HS-27A (cell line): ENCODE results near the gene NCR2.
"Not testable (repeated sequence)": the region's sequence is repeated elsewhere in the genome, so short reads cannot be mapped to it uniquely, and the experiment has no call there.

Source experiments
- DNase-seq: peaks from one replicate; pipeline ENCODE4 v3.0.0-alpha.2; 2012; ENCODE audit warnings: low read depth, missing footprints

Gene NCR2, protein sequence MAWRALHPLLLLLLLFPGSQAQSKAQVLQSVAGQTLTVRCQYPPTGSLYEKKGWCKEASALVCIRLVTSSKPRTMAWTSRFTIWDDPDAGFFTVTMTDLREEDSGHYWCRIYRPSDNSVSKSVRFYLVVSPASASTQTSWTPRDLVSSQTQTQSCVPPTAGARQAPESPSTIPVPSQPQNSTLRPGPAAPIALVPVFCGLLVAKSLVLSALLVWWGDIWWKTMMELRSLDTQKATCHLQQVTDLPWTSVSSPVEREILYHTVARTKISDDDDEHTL

DNA sequence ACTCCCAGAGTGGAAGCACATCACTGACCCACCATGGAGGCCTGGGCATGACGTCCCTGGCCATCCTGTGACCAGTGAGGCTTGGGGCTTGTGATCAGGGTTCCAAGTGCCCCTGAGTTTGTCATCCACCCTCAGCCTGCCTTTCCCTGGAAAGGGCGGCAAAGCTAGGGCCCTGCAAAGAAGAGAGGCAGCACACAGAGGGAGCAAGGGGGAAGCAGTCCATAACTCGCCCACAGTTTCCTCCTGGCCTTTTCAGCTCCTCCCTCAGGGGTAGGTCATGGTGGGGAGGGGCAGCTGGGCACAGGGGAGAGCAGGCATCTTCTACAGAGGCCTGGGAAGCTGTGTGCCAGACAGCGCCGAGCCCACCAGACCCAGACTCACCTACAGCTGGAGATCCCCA lies at the start of gene NCR2:
NCR2 (plus strand) TSS at position 313 of the 400 bp plus-strand sequence. CDS start 269 bp downstream, outside the sequence.
- DNase-seq, result no peak

DNA sequence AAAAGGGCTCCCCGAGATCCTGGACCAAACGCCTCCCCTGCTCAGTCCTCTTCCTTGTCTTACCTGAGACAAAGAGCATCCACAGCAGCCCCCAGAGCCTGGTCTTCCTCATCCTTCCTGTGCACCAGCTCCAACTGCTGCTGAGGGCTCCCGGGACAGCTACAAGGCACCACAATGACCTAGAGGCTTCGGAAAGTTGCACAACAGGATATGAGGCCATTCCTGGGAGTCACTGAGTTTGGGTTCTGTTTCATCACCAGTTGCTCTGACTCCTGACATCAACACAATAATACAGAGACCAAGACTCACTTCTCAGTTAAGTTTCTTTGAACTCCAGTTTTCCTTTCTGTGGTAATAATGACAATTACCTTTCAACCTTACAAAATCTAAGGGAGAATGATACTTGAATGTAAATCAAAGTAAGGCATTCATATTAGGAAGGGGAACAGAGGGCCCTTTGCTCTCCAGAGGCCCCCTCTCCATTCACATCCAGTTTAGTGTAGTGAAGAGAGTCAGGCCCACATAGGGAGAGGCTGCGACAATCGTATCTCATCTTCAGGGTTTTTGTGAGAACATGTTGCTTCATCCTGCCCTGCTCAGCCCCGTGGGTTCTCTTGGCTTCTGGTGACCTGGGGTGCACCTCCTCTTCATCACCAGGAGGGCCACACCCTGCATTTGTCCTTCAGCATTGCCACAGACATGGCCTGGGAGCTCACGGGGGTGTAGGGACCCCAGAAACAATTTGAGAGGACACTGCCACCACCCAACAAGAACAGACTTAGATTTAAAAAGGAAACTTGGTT lies 48.7 kb upstream of the NCR2 start, which contains the start of gene TREM1:
TREM1 (minus strand) TSS at position 139 of the 803 bp plus-strand sequence; CDS start at position 112, 27 bp downstream.
- no peak for DNase-seq

DNA sequence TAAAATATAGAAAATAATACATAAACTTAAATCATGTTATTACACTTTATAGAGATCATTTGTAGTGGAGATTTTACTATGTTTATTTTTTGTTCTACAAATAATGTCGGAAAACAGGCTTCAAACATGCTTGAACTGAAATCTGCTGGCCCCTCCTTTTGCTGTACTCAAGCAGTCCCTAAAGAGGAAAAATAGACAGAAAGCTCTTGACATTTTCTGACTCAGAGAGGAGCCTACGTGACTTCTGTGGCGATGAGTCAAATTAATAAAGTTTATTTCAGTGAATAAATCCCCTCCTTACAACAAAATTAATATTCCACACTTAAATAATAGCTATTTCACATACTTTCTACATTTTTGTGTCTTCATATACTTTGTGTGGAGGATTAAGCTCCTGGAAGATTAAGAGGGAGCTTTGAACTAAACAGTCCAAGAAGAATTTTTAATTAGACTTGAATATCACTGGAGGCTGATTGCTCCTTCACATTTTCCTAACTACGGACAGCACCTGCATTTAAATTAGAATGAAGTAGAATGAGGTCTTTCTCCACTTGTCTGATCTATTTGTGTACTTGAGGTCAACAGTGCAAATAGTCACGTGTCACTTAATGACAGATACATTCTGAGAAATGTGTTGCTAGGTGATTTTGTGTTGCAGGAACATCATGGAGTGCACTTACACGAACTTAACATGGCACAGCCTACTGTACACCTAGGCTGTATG lies 47.2 kb upstream of the NCR2 start:
- DNase-seq, result no peak

DNA sequence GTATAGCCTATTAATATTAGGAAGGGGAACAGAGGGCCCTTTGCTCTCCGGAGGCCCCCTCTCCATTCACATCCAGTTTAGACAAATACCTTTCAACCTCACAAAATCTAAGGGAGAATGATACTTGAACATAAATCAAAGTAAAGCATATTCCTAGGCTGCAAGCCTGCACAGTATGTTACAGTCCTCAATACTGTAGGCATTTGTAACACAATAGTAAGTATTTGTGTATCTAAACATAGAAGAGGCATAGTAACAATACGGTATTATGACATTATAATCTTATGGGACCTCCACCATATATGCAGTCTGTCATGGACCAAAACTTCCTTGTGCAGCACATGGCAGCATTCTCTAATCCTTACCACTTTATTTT lies 46.7 kb upstream of the NCR2 start:
- no peak for DNase-seq

DNA sequence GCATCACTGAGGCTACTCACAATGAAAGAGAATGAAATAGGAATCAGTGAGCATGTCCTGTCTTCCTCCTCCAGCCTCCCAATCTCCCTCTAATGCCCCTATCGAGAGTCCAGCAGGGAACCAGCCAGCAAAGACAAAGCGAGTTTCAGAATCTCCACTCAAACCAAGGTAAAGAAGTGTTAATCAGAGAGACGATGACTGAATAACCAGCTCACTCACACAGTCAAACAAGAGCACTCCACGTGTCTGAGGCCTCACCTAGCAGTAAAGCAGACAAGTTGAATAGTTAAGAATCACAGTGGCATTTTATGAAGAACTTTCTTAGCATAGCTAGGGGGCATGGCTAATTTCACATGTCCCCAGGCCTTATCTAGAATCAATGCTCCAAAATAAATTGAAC lies 45.6 kb upstream of the NCR2 start:
- DNase-seq, result no peak

DNA sequence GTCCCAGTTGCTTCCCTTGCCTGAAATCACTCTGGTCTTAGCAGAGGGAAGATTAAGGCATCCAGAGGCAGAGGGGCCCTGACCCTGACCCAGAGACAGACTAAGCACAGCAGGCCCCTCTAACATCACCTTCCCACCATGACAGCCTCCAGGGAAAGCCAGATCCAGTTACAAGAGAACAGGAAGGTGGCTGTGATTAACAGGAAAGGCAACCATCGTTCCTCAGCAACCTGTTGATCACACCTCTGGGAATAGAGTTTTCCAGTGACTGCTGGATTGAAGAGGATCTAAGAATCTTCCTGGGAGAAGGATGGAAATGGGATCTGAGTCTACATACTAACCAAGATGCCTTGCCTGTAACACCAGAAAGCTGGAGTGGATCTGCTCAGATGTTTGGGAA lies 43.7 kb upstream of the NCR2 start:
- DNase-seq, result no peak

DNA sequence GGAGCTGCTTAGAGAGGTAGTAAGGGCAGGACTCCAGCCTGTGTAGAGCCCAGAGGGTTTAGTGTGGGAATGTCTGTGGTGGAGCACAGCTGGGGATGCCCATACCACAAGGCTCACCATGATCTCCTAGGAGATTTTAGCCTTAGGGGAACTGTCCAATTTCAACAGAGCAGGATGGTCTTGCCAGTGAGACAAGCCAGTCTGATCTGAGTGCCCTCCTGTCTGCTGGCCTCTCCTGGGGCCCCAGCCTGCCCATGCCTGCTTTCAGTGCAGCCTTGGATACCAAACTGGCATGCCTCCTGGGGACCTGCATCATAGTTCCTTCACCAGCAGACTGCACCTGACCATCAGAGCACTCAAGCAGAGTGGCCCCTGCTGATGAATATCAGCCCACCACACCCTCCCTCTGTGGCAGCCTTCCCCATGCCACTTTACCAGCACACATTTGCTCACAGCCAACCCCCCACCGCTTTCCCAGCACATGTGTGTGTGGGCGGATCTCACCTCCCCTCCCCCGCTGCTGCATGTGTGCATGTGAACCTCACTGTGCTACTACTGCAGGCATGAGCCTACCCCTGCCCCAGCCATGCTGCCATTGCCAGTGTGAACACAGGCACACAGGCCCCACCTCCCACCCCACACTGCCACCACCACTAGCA lies 41.1 kb upstream of the NCR2 start:
- DNase-seq, result no peak

DNA sequence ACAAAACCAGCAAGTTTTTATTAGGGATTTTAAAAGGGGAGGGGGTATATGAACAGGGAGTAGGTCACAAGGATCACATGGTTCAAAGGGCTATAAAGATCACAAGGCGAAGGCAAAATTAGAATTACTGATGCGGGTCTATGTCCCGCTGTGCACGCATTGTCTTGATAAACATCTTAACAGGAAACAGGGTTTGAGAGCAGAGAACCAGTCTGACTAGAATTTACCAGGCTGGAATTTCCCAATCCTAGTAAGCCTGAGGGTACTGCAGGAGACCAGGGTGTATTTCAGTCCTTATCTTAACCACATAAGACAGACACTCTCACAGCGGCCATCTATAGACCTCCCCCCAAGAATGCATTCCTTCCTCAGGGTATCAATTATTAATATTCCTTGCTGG lies 38.2 kb upstream of the NCR2 start:
- not testable (repeated sequence) for DNase-seq

DNA sequence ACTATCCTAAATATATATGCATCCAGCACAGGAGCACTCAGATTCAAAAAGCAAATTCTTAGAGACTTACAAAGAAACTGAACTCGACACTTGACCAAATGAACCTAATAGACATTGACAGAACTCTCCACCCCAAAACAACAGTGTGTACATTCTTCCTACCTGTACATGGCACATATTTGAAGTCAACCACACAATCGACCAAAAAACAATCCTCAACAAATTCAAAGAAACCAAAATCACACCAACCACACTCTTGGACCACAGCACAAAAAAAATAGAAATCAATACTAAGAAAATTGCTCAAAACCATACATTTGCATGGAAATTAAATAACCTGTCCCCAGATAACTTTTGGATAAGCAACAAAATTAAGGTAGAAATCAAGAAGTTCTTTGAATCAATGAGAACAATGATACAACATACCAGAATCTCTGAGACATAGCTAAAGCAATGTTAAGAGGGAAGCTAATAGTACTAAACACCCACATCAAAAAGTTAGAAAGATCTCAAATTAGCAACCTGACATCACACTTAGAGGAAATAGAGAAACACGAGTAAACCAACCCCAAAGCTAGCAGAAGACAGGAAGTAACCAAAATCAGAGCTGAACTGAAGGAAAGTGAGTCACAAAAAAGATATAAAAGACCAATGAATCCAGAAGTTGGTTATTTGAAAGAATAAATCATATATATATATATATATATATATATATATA lies 36.5 kb upstream of the NCR2 start:
- DNase-seq, result no peak

DNA sequence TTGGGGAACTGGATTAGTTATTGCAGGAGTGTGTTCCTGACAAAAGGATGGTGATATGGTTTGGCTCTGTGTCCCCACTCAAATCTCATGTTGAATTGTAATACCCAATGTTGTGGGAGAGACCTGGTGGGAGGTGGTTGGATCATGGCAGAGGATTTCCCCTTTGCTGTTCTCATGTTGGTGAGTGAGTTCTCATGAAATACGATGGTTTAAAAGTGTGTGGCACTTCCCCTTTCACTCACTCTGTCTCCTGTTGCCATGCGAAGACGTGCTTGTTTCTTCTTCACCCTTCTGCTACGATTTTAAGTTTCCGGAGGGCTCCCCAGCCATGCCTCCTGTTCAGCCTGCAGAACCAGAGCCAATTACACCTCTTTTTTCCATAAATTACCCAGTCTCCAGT lies 32.8 kb upstream of the NCR2 start:
- no peak for DNase-seq

DNA sequence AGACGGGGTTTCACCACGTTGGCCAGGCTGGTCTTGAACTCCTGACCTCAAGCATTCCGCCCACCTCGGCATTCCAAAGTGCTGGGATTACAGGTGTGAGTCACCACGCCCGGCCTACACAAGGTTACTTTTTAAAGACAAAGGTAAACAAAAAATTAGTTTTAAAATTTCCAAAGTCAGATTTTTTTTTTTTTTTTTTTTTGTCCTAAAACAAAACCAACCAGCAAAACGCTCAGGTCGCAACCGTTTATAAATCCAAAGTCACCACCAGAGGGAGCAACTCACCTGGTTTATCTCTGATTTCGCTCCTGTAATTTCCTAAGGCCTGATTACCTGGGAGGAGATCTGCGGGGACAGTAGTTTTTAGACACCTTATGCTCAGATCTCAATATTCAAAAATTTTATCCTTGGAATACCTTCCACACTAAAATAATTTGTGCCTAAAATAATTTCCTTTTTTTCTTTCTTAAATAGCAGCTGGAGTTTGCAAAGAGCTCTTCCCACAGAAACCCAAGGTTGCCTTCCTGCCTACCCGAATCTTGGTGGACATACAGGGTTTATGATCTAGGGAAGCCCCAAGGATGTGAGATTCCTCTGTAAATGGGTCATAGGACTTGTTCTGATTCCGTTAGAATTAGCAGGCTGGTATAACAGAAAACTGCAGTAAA lies 29.1 kb upstream of the NCR2 start:
- peak; percentile 12 for DNase-seq

DNA sequence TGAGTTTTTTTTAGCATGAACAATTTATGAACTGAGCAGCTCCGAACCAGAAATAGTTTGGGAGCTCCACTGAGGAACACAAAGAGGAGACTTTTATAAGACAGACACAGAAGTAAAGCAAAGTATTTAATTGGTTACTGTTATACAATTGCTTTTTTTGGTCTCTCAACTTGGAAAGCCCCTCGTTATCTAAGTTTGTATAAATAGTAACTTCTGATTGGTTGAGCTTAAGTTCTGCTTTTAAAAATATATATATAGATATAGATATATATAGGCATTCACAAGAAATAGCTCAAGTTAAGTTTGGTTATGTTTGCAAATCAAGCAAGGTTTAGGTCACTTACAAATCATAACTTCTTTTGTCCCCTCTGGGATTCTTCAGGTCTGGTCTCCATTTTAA lies 20.2 kb upstream of the NCR2 start:
- DNase-seq, result no peak

DNA sequence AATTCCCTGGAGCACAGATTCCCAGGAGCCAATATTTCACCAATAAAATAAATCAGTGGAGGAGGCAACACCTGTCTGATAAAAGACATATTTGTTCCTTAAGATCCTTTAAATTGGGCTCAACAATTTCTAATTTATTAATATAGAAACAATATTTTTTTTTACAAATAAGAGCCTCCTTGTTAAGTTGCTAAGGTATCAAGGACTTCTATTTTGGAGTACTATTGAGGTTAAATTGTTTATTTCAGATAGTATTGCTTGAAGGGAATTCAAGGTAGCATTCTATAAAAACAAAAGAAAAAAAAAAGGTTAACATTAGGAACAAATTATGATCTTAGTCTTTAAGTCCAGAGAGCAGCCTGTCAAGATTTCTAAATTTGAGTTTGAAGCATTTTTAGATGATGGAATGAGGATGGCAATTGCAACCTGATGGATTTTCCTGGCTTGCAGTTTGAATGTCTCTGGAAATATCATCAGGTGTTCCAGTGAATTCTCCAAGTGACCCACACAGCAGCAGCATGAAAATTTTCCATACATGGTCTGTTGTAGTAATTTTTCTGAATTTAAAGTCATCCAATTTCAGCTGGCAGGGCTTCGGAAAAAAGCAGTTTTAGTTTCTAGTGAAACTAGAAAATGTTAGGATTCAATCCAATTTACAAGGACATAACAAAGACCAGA lies 19.3 kb upstream of the NCR2 start:
- DNase-seq, result no peak

DNA sequence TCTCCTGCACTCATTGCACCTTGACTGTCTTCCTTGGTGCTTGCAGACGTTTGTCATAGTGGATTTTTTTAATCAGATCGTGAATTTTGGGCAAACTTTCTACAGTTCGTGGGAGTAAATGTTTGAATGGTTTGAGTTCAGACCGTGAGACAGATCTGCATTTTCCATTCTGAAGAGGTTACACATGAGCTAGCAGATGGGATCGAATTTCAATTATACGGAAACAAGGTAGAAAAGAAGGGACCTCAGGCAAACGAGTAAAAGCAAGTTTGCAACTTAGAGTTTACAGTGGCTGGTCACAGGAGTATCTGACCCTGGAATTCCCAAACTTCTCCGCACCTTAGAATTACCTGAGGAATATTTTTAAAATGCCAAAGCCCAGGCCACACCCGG lies 17.2 kb upstream of the NCR2 start:
- DNase-seq, result no peak

DNA sequence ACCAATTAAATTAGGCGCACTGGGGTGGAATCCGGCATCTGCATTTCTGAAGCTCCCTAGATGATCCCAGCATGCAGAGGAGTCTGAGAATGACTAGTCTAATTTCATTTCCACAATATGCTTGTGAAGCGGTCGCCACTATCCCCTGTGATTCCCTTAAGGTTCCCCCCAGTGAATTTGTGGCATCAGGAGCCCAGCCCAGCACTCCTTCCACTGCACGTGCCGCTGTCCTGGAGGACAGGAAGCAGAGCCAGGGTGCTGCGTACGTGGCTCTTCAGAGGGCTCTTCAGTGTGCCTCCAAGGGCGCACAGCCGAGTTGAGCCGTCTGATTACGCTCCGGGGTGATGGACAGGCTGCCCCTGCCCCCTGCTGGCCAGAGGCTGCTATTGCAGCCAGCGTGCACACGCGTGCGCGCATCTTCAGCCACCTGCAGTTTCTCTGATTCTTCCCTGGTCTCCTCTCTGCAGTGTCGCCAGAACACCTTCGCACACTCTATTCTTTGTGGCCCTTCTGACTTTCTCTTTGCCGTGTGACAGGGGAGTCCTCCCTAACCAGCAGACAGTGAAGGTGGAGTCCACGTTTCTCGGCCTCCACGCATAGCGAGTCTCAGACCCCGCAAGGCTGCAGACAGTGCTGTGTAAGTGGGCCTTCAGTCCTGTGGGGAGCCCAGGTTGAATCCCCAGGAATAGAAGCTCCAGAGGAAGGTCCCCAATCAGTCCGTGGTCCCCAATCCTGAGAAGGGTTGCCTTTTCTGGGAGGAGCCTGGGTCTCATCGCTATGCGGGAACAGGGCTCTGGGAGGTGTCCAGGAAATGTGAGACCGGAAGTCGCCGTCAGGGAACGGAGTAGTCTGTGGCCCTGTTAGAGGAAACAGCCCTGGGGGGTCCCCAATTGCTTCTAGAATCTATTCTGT lies 16.5 kb upstream of the NCR2 start:
- peak; percentile 33 for DNase-seq

DNA sequence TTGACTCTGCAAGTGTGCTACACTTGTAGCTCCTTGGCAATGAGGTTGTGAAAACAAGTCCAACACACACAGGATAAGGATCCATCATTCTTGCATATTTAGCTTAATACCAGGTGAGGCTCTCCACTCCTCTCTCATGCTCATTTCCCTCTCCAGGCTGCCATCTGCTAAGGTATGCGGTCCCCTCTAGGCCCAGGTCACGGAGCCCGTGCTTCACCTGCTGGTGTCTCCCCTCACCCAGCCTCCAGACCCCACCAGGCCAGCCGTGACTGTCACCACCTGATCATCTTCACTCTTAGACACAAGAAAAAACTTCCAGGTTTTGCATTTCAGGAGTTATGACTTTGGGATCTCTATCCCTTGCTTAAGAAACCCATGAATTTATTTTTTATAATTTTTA lies 14.2 kb upstream of the NCR2 start:
- DNase-seq, result no peak

DNA sequence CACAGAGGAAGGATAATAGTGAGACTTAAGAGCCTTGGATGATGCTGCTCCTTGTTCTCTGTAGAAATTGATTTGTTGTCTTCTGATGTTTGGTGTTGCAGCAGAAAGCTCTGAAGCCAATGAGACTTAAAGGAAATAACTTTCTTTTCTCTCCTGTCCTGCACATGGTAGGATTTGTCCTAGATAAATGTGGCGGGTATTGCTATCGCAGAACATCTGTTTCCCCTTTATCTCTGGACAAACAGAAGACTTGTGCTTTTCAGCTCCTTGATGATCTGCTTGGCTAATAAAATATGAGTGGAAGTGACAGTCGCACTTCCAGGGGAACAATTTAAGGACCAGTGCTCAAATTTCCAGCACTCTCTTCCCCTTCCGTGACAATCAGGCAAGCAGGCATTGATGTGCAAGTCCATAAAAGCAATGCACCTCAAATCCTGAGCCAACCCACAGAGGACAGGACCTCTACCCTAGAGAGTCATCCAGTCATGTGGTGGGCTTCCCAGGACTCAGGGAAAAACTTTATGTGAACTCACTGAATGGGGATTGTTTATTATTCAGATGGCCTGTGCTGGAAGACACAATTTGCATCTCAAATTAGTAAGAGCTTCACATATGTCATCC lies 9.9 kb upstream of the NCR2 start:
- no peak for DNase-seq

DNA sequence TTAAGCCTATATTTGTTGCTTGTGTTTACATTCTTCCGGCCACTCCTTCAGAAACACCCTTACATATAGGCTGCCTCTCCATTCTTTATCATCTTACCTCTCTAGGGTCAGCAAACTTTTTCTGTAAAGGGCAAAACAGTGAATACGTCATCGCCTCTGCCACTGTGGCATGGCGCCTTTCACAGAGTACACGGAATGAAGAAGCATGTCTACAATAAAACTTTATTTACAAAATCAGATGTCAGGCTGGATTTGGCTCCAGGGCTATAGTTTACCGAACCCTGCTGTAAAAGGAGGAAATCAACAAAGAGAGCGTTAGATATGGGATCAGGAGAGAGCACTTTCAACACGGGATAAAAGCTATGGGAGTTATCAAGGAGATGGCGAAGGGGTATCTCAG lies 9.3 kb upstream of the NCR2 start:
- no peak for DNase-seq

DNA sequence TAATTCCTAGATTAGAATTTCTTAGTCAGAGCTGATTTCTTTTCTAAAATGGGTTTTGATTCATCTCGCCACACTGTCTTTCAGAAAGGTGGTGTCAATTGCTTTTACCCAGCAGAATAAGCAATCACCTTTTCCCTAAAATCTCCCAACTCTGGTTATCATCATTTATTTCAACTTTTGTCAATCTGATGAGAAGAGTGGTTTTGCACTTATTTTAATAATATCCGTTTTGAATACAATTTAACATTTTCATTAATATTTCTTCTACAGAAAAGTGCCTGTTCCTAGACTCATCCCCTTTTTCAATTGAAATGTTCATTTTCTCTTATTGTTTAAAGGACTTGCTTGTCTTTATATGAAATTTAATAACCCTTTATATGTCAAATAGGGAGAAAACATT lies 8.2 kb upstream of the NCR2 start:
- no peak for DNase-seq
